Measurements from ENCODE around the gene GUF1.

GRCh38 chr4:44671636-44672035 is 6.6 kb upstream of the GUF1 start:
- no peak for TF ChIP-seq EZH2 (IDR thresholded peaks at IDR 0.05; ENCODE audit: insufficient read depth, poor library complexity, severe bottlenecking)
- TF ChIP-seq EZH2phosphoT487 (IDR thresholded peaks at IDR 0.05; ENCODE audit: insufficient read depth, low read depth), result no peak
